ENCODE results near the gene EDDM13.

Gene EDDM13

GRCh38 chr19:56284746-56285145, 12.2 kb downstream of the EDDM13 start:
- TF ChIP-seq CTCF (IDR thresholded peaks at IDR 0.05), result no peak

GRCh38 chr19:56290104-56290503, 17.6 kb downstream of the EDDM13 start:
- no peak for TF ChIP-seq CTCF (IDR thresholded peaks at IDR 0.05)

- no peak for TF ChIP-seq CTCF (IDR thresholded peaks at IDR 0.05)
These were observed 19.3 kb downstream of the EDDM13 start for GRCh38 chr19:56291867-56292266.

GRCh38 chr19:56294549-56294948, 22.0 kb downstream of the EDDM13 start:
- TF ChIP-seq CTCF (IDR thresholded peaks at IDR 0.05), result no peak

GRCh38 chr19:56295531-56296455, 23.2 kb downstream of the EDDM13 start:
- TF ChIP-seq CTCF (IDR thresholded peaks at IDR 0.05), result no peak

GRCh38 chr19:56297010-56297409, 24.5 kb downstream of the EDDM13 start:
- TF ChIP-seq CTCF (IDR thresholded peaks at IDR 0.05), result no peak

- no peak for TF ChIP-seq CTCF (IDR thresholded peaks at IDR 0.05)
These were observed 27.1 kb downstream of the EDDM13 start for GRCh38 chr19:56299688-56300087.

All from LNCAP (cell line).